ENCODE results near the gene KRT23. TPM values are rescaled to one million over a fixed set of nuclear protein-coding genes. Genes with fewer than 3 reads are reported as not detected.

Gene KRT23
- total and polyA plus RNA-seq, 2 of the 13 experiments (the other 11 are each of a cell fraction or from before 2014, with no cell fraction given), result 24.7 to 51.1 TPM

DNA sequence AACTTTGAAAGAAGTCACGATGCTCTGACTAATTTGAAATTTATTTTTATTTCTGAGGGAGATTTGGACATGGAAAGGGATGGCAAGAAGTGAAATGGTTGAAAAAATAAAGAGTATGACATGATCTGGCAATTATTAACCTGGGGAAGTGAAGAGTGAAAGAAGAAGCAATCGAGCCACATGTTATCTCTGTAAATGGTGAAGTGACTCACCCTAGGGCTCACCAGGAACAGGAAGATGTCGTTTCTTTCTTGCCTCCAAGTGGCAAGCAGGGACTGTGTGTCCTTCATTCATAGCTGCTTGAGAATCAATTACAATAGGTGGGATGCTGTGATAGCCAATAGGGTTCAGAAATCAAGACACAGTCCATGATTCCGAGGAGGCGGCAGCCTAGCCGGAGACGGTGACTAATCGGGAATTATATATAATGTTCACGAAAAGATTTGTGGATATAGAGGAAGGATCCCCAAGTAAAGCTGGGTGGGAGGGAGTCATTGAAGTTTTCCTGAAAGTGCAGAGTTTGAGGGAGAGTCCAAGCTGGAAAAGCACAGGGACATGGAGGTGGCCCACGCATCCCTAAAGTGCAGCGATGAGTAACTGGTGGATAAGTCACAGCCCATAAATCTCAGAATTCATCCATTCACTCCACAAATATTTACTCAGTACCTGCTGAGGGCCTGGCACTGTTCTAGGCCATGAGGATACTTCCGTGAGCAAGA, 34.2 kb downstream of the KRT23 start (continued):
- TF ChIP-seq, protein P1, sequence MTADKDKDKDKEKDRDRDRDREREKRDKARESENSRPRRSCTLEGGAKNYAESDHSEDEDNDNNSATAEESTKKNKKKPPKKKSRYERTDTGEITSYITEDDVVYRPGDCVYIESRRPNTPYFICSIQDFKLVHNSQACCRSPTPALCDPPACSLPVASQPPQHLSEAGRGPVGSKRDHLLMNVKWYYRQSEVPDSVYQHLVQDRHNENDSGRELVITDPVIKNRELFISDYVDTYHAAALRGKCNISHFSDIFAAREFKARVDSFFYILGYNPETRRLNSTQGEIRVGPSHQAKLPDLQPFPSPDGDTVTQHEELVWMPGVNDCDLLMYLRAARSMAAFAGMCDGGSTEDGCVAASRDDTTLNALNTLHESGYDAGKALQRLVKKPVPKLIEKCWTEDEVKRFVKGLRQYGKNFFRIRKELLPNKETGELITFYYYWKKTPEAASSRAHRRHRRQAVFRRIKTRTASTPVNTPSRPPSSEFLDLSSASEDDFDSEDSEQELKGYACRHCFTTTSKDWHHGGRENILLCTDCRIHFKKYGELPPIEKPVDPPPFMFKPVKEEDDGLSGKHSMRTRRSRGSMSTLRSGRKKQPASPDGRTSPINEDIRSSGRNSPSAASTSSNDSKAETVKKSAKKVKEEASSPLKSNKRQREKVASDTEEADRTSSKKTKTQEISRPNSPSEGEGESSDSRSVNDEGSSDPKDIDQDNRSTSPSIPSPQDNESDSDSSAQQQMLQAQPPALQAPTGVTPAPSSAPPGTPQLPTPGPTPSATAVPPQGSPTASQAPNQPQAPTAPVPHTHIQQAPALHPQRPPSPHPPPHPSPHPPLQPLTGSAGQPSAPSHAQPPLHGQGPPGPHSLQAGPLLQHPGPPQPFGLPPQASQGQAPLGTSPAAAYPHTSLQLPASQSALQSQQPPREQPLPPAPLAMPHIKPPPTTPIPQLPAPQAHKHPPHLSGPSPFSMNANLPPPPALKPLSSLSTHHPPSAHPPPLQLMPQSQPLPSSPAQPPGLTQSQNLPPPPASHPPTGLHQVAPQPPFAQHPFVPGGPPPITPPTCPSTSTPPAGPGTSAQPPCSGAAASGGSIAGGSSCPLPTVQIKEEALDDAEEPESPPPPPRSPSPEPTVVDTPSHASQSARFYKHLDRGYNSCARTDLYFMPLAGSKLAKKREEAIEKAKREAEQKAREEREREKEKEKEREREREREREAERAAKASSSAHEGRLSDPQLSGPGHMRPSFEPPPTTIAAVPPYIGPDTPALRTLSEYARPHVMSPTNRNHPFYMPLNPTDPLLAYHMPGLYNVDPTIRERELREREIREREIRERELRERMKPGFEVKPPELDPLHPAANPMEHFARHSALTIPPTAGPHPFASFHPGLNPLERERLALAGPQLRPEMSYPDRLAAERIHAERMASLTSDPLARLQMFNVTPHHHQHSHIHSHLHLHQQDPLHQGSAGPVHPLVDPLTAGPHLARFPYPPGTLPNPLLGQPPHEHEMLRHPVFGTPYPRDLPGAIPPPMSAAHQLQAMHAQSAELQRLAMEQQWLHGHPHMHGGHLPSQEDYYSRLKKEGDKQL (CRISPR knock-in tag; IDR thresholded peaks at IDR 0.05; ENCODE audit: low read depth), result no peak
- TF ChIP-seq, protein P2, sequence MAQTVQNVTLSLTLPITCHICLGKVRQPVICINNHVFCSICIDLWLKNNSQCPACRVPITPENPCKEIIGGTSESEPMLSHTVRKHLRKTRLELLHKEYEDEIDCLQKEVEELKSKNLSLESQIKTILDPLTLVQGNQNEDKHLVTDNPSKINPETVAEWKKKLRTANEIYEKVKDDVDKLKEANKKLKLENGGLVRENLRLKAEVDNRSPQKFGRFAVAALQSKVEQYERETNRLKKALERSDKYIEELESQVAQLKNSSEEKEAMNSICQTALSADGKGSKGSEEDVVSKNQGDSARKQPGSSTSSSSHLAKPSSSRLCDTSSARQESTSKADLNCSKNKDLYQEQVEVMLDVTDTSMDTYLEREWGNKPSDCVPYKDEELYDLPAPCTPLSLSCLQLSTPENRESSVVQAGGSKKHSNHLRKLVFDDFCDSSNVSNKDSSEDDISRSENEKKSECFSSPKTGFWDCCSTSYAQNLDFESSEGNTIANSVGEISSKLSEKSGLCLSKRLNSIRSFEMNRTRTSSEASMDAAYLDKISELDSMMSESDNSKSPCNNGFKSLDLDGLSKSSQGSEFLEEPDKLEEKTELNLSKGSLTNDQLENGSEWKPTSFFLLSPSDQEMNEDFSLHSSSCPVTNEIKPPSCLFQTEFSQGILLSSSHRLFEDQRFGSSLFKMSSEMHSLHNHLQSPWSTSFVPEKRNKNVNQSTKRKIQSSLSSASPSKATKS (CRISPR knock-in tag; IDR thresholded peaks at IDR 0.05), result no peak
- TF ChIP-seq, protein P3, sequence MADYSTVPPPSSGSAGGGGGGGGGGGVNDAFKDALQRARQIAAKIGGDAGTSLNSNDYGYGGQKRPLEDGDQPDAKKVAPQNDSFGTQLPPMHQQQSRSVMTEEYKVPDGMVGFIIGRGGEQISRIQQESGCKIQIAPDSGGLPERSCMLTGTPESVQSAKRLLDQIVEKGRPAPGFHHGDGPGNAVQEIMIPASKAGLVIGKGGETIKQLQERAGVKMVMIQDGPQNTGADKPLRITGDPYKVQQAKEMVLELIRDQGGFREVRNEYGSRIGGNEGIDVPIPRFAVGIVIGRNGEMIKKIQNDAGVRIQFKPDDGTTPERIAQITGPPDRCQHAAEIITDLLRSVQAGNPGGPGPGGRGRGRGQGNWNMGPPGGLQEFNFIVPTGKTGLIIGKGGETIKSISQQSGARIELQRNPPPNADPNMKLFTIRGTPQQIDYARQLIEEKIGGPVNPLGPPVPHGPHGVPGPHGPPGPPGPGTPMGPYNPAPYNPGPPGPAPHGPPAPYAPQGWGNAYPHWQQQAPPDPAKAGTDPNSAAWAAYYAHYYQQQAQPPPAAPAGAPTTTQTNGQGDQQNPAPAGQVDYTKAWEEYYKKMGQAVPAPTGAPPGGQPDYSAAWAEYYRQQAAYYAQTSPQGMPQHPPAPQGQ (CRISPR knock-in tag; IDR thresholded peaks at IDR 0.05; ENCODE audit: borderline replicate concordance), result no peak
- TF ChIP-seq ZNF484 (CRISPR knock-in tag; IDR thresholded peaks at IDR 0.05; ENCODE audit: borderline replicate concordance, low read depth), result no peak
- TF ChIP-seq, protein P4, sequence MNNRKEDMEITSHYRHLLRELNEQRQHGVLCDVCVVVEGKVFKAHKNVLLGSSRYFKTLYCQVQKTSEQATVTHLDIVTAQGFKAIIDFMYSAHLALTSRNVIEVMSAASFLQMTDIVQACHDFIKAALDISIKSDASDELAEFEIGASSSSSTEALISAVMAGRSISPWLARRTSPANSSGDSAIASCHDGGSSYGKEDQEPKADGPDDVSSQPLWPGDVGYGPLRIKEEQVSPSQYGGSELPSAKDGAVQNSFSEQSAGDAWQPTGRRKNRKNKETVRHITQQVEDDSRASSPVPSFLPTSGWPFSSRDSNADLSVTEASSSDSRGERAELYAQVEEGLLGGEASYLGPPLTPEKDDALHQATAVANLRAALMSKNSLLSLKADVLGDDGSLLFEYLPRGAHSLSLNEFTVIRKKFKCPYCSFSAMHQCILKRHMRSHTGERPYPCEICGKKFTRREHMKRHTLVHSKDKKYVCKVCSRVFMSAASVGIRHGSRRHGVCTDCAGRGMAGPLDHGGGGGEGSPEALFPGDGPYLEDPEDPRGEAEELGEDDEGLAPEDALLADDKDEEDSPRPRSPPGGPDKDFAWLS (CRISPR knock-in tag; IDR thresholded peaks at IDR 0.05; ENCODE audit: borderline replicate concordance), result no peak
- no peak for TF ChIP-seq HES4 (CRISPR knock-in tag; IDR thresholded peaks at IDR 0.05; ENCODE audit: borderline replicate concordance)
- TF ChIP-seq BRD4 (CRISPR knock-in tag; IDR thresholded peaks at IDR 0.05), result no peak
- no peak for TF ChIP-seq REL (CRISPR knock-in tag; conservative IDR thresholded peaks at IDR 0.05)
- TF ChIP-seq, protein P5, sequence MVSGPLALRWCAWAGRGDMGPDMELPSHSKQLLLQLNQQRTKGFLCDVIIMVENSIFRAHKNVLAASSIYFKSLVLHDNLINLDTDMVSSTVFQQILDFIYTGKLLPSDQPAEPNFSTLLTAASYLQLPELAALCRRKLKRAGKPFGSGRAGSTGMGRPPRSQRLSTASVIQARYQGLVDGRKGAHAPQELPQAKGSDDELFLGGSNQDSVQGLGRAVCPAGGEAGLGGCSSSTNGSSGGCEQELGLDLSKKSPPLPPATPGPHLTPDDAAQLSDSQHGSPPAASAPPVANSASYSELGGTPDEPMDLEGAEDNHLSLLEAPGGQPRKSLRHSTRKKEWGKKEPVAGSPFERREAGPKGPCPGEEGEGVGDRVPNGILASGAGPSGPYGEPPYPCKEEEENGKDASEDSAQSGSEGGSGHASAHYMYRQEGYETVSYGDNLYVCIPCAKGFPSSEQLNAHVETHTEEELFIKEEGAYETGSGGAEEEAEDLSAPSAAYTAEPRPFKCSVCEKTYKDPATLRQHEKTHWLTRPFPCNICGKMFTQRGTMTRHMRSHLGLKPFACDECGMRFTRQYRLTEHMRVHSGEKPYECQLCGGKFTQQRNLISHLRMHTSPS (CRISPR knock-in tag; IDR thresholded peaks at IDR 0.05; ENCODE audit: low read depth), result no peak
- TF ChIP-seq ISL2 (CRISPR knock-in tag; IDR thresholded peaks at IDR 0.05), result no peak
- no peak for TF ChIP-seq ZNF256 (CRISPR knock-in tag; conservative IDR thresholded peaks at IDR 0.05)
- TF ChIP-seq KLF16 (CRISPR knock-in tag; IDR thresholded peaks at IDR 0.05), result peak in 1 of 2 experiments; percentile 52; a peak in 1 of 4 replicates
- TF ChIP-seq MTF2 (CRISPR knock-in tag; IDR thresholded peaks at IDR 0.05; ENCODE audit: borderline replicate concordance), result no peak
